GM21825 (cell line): Measurements from ENCODE around the gene ZNF101.

Experiments
- ATAC-seq: cut with Tn5 transposase; IDR thresholded peaks from one replicate; pipeline ENCODE4 v1.9.1; 2021; ENCODE audit warnings: mild to moderate bottlenecking, moderate library complexity; ENCODE audit not compliant: unreplicated experiment

Gene ZNF101

DNA sequence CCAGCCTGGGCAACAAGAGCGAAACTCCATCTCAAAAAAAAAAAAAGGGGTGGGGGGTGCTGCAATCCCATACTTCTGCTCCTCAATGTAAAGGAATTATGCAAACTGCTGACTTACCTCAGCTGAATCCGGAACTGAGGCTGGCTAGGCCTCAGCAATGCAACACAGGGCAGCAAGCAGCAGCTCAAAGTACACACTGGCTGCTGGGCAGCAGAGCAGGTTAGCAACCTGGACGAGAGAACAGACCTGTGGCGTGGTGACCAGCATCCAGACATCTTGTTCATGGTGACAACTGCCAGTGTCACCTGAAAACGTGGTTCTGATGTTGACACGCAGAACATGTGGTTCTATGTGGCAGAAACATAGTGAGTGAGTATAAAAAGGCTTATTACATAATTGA, 36.2 kb downstream of the ZNF101 start:
- no peak for ATAC-seq

DNA sequence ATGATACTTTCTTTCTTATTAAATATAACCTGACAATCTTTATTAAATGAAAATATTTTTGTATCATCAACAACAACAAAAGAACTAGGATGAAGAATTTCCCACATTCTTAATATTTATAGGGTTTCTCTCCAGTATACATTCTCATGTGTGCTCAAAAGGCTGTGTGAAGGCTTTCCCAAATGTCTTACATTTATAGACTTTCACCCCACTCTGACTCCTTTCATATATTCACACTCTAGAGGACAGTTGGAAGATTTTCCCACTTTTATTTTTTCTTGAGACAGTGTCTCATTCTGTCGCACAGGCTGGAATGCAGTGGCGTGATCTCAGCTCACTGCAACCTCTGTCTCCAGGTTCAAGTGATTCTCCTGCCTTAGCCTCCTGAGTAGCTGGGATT, 41.9 kb downstream of the ZNF101 start:
- ATAC-seq: no peak

DNA sequence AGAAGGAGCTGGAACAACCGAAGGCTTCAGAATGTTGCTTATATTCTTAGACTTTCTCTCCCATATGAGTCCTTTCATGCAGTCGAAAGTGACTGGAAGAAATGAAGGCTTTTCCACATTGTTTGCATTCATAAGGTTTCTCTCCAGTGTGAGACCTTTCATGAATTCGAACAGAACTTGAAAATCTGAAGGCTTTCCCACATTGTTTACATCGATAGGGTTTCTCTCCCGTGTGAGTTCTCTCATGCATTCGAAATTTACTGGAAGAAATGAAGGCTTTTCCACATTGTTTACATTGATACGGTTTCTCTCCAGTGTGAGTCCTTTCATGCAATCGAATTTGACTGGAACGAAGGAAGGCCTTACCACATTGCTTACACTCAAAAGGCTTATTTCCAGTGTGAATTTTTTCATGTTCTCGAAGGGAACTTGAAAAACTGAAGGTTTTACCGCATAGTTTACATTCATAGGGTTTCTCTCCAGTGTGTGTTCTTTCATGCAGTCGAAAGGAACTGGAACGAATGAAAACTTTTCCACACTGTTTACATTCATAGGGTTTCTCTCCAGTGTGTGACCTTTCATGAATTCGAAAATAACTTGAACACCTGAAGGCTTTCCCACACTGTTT, 42.8 kb downstream of the ZNF101 start:
- ATAC-seq: no peak

DNA sequence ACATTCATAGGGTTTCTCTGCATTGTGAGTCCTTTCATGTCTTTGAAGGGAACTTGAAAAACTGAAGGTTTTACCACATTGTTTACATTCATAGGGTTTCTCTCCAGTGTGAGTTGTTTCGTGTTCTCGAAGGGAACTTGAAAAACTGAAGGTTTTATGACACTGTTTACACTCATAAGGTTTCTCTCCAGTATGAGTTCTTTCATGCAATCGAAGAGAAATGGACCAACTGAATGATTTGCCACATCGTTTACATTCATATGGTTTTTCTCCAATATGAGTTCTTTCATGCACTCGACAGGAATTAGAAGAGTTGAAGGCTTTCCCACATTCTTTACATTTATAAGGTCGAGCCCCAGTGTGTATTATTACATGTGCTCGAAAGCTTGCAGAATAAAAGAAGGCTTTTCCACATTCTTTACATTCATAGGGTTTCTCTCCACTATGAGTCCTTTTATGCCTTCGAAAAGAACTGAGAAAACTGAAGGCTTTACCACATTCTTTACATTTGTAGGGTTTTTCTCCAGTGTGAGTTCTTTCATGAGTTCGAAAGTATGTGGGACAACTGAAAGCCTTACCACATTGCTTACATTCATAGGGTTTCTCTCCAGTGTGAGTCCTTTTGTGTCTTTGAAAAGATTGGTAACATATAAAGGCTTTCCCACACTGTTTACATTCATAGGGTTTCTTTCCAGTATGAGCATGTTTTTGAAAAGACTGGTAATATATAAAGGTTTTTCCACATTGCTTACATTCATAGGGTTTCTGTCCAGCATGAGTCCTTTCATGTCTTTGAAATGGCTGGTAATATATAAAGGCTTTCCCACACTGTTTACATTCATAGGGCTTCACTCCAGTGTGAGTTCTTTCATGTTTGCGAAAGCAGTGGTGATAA, 43.5 kb downstream of the ZNF101 start:
- ATAC-seq: no peak

DNA sequence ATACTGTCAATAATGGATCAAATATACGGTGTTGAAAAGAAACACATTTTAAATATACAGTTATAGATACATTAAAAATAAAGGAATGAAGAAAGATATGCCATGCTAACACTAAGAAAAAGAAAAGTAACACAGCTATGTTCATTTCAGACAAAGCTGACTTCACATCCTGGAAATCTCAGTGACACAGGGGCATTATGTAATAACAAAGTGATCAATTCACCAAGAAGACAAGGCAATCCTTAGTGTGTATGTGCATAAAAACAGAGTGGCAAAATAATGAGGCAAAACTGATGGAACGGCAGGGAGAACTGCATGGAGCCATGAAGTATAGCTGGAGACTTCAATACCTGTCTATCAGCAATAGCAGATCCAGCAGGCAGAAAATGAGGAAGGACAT, 51.2 kb downstream of the ZNF101 start:
- no peak for ATAC-seq

DNA sequence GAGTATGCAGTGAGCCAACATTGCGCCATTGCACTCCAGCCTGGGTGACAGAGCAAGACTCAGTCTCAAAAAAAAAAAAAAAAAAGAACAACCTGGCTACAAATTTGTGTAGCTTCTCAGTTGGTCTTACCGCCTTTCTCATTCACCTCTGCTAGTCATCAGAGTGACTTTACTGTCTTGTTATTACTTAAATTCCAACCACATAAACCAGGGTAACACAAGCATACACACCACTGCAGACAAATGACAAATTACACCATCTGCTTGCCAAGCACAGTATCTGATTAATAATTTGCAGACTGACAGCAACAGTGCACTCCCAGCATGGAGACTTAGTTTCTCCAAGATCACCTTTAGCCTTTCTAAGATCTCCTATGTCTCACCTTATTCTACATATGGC, 53.3 kb downstream of the ZNF101 start:
- ATAC-seq: no peak

DNA sequence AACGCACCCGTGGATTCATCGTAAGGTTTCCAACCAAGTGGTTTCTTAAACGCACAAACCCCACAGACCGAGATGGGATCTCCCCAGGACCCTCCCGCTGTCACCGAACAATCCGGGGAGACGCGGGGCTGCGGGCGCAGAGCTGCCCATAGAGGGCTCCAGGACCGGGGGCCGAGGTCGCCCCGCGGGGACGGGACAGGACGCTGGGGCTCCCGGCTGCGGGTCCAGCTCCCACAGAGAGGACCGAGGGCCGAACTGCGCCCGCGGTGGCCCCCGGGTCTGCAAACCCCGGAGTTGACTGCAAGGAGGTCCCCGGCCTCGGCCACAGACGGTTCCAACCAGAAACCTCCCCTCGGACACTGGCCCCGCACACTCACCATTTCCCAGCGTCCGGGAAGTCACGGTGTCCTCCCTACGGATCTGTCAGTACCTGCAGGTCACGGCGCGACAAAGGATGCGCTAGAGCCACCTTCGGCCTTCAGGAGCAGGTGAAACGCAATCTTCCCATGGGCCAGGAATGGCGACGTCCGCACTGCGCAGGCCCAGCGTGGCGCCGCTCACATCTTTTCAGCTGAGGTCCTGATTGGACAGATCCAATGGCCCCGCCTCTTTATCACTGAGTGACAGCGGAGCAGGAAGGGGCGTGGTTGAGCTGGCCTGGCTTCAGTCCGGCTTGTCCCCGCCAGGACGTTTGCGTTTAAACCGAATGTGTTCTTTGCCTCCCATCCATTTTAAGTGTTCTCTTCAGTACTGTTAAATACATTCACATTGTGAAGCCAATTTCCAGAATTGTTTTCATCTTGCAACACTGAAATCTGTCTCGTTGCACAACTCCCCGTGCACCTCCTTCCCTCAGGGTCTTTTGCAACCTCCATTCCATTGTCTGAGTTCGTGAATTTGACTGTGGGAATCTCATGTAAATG, 64.2 kb downstream of the ZNF101 start, which contains the start of gene ZNF14:
TSS of gene ZNF14 (minus strand) at position 534 of the 923 bp plus-strand sequence. CDS start at position 380, 154 bp downstream.
- ATAC-seq: peak; percentile 99
